PFSK-1 (cell line): ENCODE results near the gene TOMM70.

Source experiments
- POLR2AphosphoS5 ChIP-seq: IDR thresholded peaks from 2 replicates; pipeline ENCODE4 v1.6.1; 2012; ENCODE audit warnings: low read depth, mild to moderate bottlenecking, control low read depth, low read length, moderate library complexity
- SIN3A ChIP-seq: IDR thresholded peaks from 2 replicates; pipeline ENCODE4 v1.6.1; 2012; ENCODE audit warnings: mild to moderate bottlenecking, low read length, moderate library complexity, borderline replicate concordance; ENCODE audit not compliant: insufficient read depth

- no peak for TF ChIP-seq SIN3A
- TF ChIP-seq POLR2AphosphoS5: no peak
Measured at GRCh38 chr3:100333051-100333450, 67.8 kb downstream of the TOMM70 start.
